ENCODE measurements around the gene DRC1. TPM values are rescaled to one million over a fixed set of nuclear protein-coding genes. Genes with fewer than 3 reads are reported as not detected.
A peak's percentile ranks its signal among the peaks of the same experiment; 100 is the strongest.

The DRC1 gene
- total and polyA plus RNA-seq, 2 of the 4 experiments (the other 2 are of a cell fraction) = 0.18 TPM; not detected in 1

DNA sequence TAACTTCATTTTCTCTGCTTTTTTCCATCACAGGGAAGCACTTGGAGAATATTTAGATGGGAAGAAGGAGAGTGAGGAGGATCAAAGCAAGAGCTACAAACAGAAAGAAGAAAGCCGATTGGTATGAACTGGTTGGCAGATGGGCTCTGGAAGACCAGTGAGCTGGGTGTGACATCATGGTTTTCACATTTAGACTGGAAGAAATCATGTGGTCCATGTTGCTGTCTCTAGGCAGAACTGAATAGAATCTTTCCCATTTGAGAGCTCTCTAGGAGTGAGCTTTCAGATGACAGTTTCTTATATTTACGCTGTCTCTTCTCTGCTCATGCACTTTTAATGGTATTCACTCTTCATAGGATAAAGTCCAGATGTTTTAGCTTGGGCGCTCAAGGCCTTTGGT lies 12.6 kb downstream of the DRC1 start:
- no peak overlapping the region for H3K4me3 ChIP-seq (ENCODE audit: insufficient read depth, low read depth, low read length)
- H3K9me3 ChIP-seq (ENCODE audit: control insufficient read depth, insufficient read depth, low read length) = no peaks in the 10 kb centered on the region
- H4K5ac ChIP-seq (ENCODE audit: low read depth, low read length) = no peak overlapping the region
- ATAC-seq (ENCODE audit: low read depth) = no peak
- no peak overlapping the region for H3K4ac ChIP-seq (ENCODE audit: low read depth, low read length)
- H3K79me1 ChIP-seq (ENCODE audit: low read depth in 1 of 2, low read length in 2 of 2) = no peaks in the 10 kb centered on the region
- peak; percentile 21 for DNase-seq
- 89% methylated on average over 1 of the region's 3 CpGs; no CpG with 5 or more reads in 1 of the 2 experiments for WGBS, 2 experiments (ENCODE audit: extremely low coverage in 2 of 2, insufficient read length in 1 of 2)
- POLR2A ChIA-PET (ENCODE audit: unreplicated experiment) = interaction anchor here (0.6 to 0.7 kb wide), 2 partner anchors 18 to 27 kb away, joined by 3 to 5 read pairs; no protein-coding TSS in a partner anchor
- CTCF ChIA-PET = no interaction called here
- no peak overlapping the region for H3K4me2 ChIP-seq (ENCODE audit: low read depth, low read length)
- no peak overlapping the region for H3K23ac ChIP-seq (ENCODE audit: low read depth, low read length)
- no peak overlapping the region for H4K8ac ChIP-seq (ENCODE audit: low read depth in 2 of 2, low read length in 2 of 2)
- H2AK9ac ChIP-seq (replicated peaks; ENCODE audit: low read depth, low read length, poor library complexity) = no peak overlapping the region
- no peak overlapping the region for H2BK120ac ChIP-seq (ENCODE audit: low read depth, low read length)
- peaks cover 6% of the 10 kb centered on the region for H3K27me3 ChIP-seq (ENCODE audit: control insufficient read depth, insufficient read depth, low read length)
- H3K14ac ChIP-seq (replicated peaks; ENCODE audit: low read depth, low read length) = no peak overlapping the region
- in situ Hi-C loops (cut with MboI; ENCODE audit: low sequenced_read_pairs) (no loop called here), dilution Hi-C loops (cut with HindIII; ENCODE audit: low sequenced_read_pairs, unreplicated experiment) (no loop called here), intact Hi-C loops (cut with micrococcal nuclease) (no loop called here)
- no peak overlapping the region for H3K27ac ChIP-seq (ENCODE audit: insufficient read depth, low read length)
- H2BK15ac ChIP-seq (ENCODE audit: low read depth, low read length) = no peak overlapping the region
- H3K9ac ChIP-seq (ENCODE audit: low read depth, low read length) = no peak overlapping the region
- no peak overlapping the region for H3K56ac ChIP-seq (ENCODE audit: extremely low read depth, insufficient read depth, low read length)
- H2BK20ac ChIP-seq (ENCODE audit: low read depth, low read length) = no peak overlapping the region
- no peaks in the 10 kb centered on the region for H3K4me1 ChIP-seq (ENCODE audit: control insufficient read depth, insufficient read depth, low read length)
- H3K18ac ChIP-seq (ENCODE audit: low read depth, low read length) = no peak overlapping the region
- H2AFZ ChIP-seq (replicated peaks; ENCODE audit: low read length, poor library complexity) = no peak overlapping the region
- TF ChIP-seq, protein P1, sequence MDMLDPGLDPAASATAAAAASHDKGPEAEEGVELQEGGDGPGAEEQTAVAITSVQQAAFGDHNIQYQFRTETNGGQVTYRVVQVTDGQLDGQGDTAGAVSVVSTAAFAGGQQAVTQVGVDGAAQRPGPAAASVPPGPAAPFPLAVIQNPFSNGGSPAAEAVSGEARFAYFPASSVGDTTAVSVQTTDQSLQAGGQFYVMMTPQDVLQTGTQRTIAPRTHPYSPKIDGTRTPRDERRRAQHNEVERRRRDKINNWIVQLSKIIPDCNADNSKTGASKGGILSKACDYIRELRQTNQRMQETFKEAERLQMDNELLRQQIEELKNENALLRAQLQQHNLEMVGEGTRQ (IDR thresholded peaks at IDR 0.05; ENCODE audit: low read depth, low read length) = no peak
- TF ChIP-seq BHLHE40 (IDR thresholded peaks at IDR 0.05; ENCODE audit: low read depth, low read length) (no peak), MXI1 (IDR thresholded peaks at IDR 0.05; ENCODE audit: borderline replicate concordance, low read depth, low read length) (no peak), SMC3 (IDR thresholded peaks at IDR 0.05; ENCODE audit: low read depth, low read length) (no peak), CHD1 (IDR thresholded peaks at IDR 0.05; ENCODE audit: low read depth, low read length) (no peak), RCOR1 (IDR thresholded peaks at IDR 0.05; ENCODE audit: insufficient replicate concordance, low read length) (no peak), MAZ (IDR thresholded peaks at IDR 0.05; ENCODE audit: borderline replicate concordance, low read depth, low read length) (no peak), NFE2L2 (IDR thresholded peaks at IDR 0.05; ENCODE audit: low read depth, low read length) (no peak), RAD21 (IDR thresholded peaks at IDR 0.05; ENCODE audit: low read length) (no peak), FOS (IDR thresholded peaks at IDR 0.05; ENCODE audit: low read depth, low read length) (no peak), RFX5 (IDR thresholded peaks at IDR 0.05; ENCODE audit: low read depth, low read length) (no peak), POLR2A (IDR thresholded peaks at IDR 0.05; ENCODE audit: low read depth, low read length) (no peak), MAFK (IDR thresholded peaks at IDR 0.05; ENCODE audit: low read depth, low read length) (no peak), CEBPB (IDR thresholded peaks at IDR 0.05; ENCODE audit: low read depth, low read length) (no peak)
- TF ChIP-seq, protein P2, sequence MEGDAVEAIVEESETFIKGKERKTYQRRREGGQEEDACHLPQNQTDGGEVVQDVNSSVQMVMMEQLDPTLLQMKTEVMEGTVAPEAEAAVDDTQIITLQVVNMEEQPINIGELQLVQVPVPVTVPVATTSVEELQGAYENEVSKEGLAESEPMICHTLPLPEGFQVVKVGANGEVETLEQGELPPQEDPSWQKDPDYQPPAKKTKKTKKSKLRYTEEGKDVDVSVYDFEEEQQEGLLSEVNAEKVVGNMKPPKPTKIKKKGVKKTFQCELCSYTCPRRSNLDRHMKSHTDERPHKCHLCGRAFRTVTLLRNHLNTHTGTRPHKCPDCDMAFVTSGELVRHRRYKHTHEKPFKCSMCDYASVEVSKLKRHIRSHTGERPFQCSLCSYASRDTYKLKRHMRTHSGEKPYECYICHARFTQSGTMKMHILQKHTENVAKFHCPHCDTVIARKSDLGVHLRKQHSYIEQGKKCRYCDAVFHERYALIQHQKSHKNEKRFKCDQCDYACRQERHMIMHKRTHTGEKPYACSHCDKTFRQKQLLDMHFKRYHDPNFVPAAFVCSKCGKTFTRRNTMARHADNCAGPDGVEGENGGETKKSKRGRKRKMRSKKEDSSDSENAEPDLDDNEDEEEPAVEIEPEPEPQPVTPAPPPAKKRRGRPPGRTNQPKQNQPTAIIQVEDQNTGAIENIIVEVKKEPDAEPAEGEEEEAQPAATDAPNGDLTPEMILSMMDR (conservative IDR thresholded peaks at IDR 0.05; ENCODE audit: low read depth, low read length) = no peak
- TF ChIP-seq, protein P3, sequence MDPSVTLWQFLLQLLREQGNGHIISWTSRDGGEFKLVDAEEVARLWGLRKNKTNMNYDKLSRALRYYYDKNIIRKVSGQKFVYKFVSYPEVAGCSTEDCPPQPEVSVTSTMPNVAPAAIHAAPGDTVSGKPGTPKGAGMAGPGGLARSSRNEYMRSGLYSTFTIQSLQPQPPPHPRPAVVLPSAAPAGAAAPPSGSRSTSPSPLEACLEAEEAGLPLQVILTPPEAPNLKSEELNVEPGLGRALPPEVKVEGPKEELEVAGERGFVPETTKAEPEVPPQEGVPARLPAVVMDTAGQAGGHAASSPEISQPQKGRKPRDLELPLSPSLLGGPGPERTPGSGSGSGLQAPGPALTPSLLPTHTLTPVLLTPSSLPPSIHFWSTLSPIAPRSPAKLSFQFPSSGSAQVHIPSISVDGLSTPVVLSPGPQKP (IDR thresholded peaks at IDR 0.05; ENCODE audit: borderline replicate concordance, low read depth, low read length) = no peak
- H4K20me1 ChIP-seq (ENCODE audit: insufficient read depth, low read length) = no peaks in the 10 kb centered on the region
- no peaks in the 10 kb centered on the region for H3K36me3 ChIP-seq (ENCODE audit: control insufficient read depth, insufficient read depth, low read length)
- no peak overlapping the region for H4K91ac ChIP-seq (ENCODE audit: insufficient read depth, low read depth, low read length)
- no TSS peak for BruUV-seq (replicated peaks)
- no peak overlapping the region for H2AK5ac ChIP-seq (ENCODE audit: low read depth, low read length)
- no peaks in the 10 kb centered on the region for H3K9me1 ChIP-seq (ENCODE audit: insufficient read depth, low read length)
- no peak overlapping the region for H2BK5ac ChIP-seq (ENCODE audit: low read depth, low read length, poor library complexity, severe bottlenecking)
